Measurements from ENCODE around the gene DNM3.

GRCh38 chr1:172006660-172007059 lies 165.4 kb downstream of the DNM3 start:
- TF ChIP-seq EP300 (IDR thresholded peaks at IDR 0.05) (no peak), CTCF (IDR thresholded peaks at IDR 0.05) (no peak)
